Sigmoid colon (tissue), 7 donors: ENCODE data around the gene ZNF346. TPM values are rescaled to one million over a fixed set of nuclear protein-coding genes. Genes with fewer than 3 reads are reported as not detected.

ENCODE experiments used
- DNase-seq: peaks from one replicate; pipeline ENCODE4 v3.0.0-alpha.2; 2019
- H3K27ac ChIP-seq, 4 donors: fragments of 200-600 bp; sonication (generic); one replicate each; pipeline ENCODE4 v1.5.1; 2016 to 2019; ENCODE audit warnings: mild to moderate bottlenecking in 1 of 4
- H3K27me3 ChIP-seq, 3 donors: fragments of 200-600 bp; sonication (generic); one replicate each; pipeline ENCODE4 v1.5.1; 2019; ENCODE audit warnings: mild to moderate bottlenecking in 1 of 3
- H3K36me3 ChIP-seq, 4 donors: fragments of 200-600 bp; sonication (generic); one replicate each; pipeline ENCODE4 v1.5.1; 2016 to 2019
- H3K4me1 ChIP-seq, 4 donors: fragments of 200-600 bp; sonication (generic); one replicate each; pipeline ENCODE4 v1.5.1; 2017 to 2019
- H3K4me3 ChIP-seq, 4 donors: fragments of 200-600 bp; sonication (generic); one replicate each; pipeline ENCODE4 v1.5.1; 2017 to 2019; ENCODE audit warnings: mild to moderate bottlenecking in 2 of 4, moderate library complexity in 1 of 4
- H3K9me3 ChIP-seq, 4 donors: fragments of 200-600 bp in 3 of 4; sonication (generic) in 3 of 4; one replicate each; pipeline versions ENCODE4 v1.5.1 to v1.6.1; 2013 to 2019
- CTCF ChIP-seq, 4 experiments: fragments of 450-650 bp in 3 of 4; fragments of 200-600 bp in 1 of 4; IDR thresholded peaks; one replicate each; pipeline ENCODE4 v1.5.1; 2016 to 2019; ENCODE audit warnings: antibody characterized with exemption in 4 of 4, mild to moderate bottlenecking in 3 of 4, moderate library complexity in 2 of 4
- EP300 ChIP-seq, 4 donors: sonication (generic); formaldehyde crosslinking; IDR thresholded peaks; one replicate each; pipeline ENCODE4 v1.6.1; 2017; ENCODE audit warnings: antibody characterized with exemption in 4 of 4
- POLR2A ChIP-seq, 2 donors: fragments of 450-650 bp; IDR thresholded peaks; one replicate each; pipeline ENCODE4 v1.6.1; 2016; ENCODE audit warnings: antibody characterized with exemption in 2 of 2, mild to moderate bottlenecking in 2 of 2, moderate library complexity in 2 of 2
- POLR2AphosphoS5 ChIP-seq, 4 donors: sonication (generic); formaldehyde crosslinking; IDR thresholded peaks; one replicate each; pipeline ENCODE4 v1.6.1; 2017; ENCODE audit warnings: antibody characterized with exemption in 4 of 4
- WGBS, 2 donors: extraction: QIAGEN DNeasy Blood & Tissue Kit; methylation state at CpG; one replicate each; pipeline ENCODE4 v1.1.7; 2013; 5-methylcytosine and 5-hydroxymethylcytosine counted together
- intact Hi-C: fragments of 100-400 bp; cut with DNase I; formaldehyde crosslinking; loops from one replicate; pipeline ENCODE4 v1.15.1; 2023
- polyA plus RNA-seq, 3 donors: library from polyadenylated mRNA; stranded (reverse); fragments of 200-250 nt; gene quantifications; one replicate each; pipeline ENCODE4 v1.2.3, GENCODE V29; 2013
- total RNA-seq, 4 donors: library from RNA; depleted of rRNA; stranded (reverse); fragments of >200 nt; gene quantifications; one replicate each; pipeline ENCODE4 v1.1.0, GENCODE V29; 2016
- donor health status: healthy with polysubstance abuse.
- donor health status: Bipolar disorder and iron deficiency.
- donor health status: healthy.

Gene ZNF346
- total and polyA plus RNA-seq, 7 donors = 3.0 to 21.9 (median 12.5) TPM

GRCh38 chr5:177049285-177049684 lies 26.8 kb downstream of the ZNF346 start:
- Histone ChIP-seq H3K27me3 (no peaks in the 10 kb centered on the region), H3K27ac (no peak overlapping the region), H3K9me3 (no peaks in the 10 kb centered on the region), H3K4me3 (no peak overlapping the region), H3K4me1 (no peaks in the 10 kb centered on the region), H3K36me3 (peaks cover 10 to 89% (median 22%) of the 10 kb centered on the region in 4 donors)
- intact Hi-C loops = no loop called here
- DNase-seq = no peak
- WGBS, 2 donors = 90 to 92% methylated on average over 5 of the region's 5 CpGs
- TF ChIP-seq EP300 (IDR thresholded peaks at IDR 0.05) (no peak), POLR2AphosphoS5 (IDR thresholded peaks at IDR 0.05) (no peak), CTCF (IDR thresholded peaks at IDR 0.05) (no peak), POLR2A (IDR thresholded peaks at IDR 0.05) (no peak)

GRCh38 chr5:177064500-177065277 lies 42.2 kb downstream of the ZNF346 start:
- TF ChIP-seq POLR2AphosphoS5 (IDR thresholded peaks at IDR 0.05) (no peak), CTCF (IDR thresholded peaks at IDR 0.05) (no peak), POLR2A (IDR thresholded peaks at IDR 0.05) (no peak), EP300 (IDR thresholded peaks at IDR 0.05) (no peak)
- peak; percentile 50 for DNase-seq
- Histone ChIP-seq H3K27ac (no peak overlapping the region), H3K27me3 (no peaks in the 10 kb centered on the region), H3K9me3 (no peaks in the 10 kb centered on the region), H3K4me3 (no peak overlapping the region), H3K4me1 (no peaks in the 10 kb centered on the region), H3K36me3 (peaks cover 0 to 55% (median 15%) of the 10 kb centered on the region in 4 donors)
- intact Hi-C loops = no loop called here
- 89 to 94% methylated on average over 12 of the region's 12 CpGs for WGBS, 2 donors

- peaks cover 0 to 57% (median 15%) of the 10 kb centered on the region in 4 donors for H3K36me3 ChIP-seq
- no peak for TF ChIP-seq POLR2AphosphoS5 (IDR thresholded peaks at IDR 0.05)
- no peak for TF ChIP-seq CTCF (IDR thresholded peaks at IDR 0.05)
- TF ChIP-seq EP300 (IDR thresholded peaks at IDR 0.05) = no peak
- TF ChIP-seq POLR2A (IDR thresholded peaks at IDR 0.05) = no peak
- H3K4me3 ChIP-seq = no peak overlapping the region
- WGBS, 2 donors = 32 to 68% methylated on average over 6 of the region's 6 CpGs
- no peak for DNase-seq
- H3K4me1 ChIP-seq = no peaks in the 10 kb centered on the region
- H3K27ac ChIP-seq = no peak overlapping the region
- no peaks in the 10 kb centered on the region for H3K9me3 ChIP-seq
- intact Hi-C loops = no loop called here
- H3K27me3 ChIP-seq = no peaks in the 10 kb centered on the region
These were observed 43.0 kb downstream of the ZNF346 start for GRCh38 chr5:177065491-177065890.

DNA sequence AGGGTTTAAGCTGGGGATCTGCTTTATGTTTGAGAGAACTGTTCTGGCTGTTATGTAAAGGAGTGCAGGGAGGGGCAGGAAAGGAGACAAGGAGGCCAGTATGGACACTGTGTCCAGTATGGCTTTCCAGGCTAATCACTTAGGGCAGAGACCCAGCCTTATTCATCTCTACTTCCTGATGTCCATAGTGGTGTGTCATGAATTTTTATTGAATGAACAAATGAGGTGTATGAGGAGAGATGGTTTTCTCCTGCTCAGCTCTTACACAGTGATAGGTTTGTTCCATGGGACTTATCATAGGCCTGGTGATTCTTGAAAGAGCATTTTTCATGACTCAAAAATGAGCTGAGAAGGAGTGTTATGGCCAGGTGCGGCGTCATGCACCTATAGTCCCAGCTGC lies 43.7 kb downstream of the ZNF346 start:
- no peaks in the 10 kb centered on the region for H3K27me3 ChIP-seq
- no peak overlapping the region for H3K27ac ChIP-seq
- peaks cover 0 to 57% (median 15%) of the 10 kb centered on the region in 4 donors for H3K36me3 ChIP-seq
- DNase-seq = no peak
- no peak for TF ChIP-seq CTCF (IDR thresholded peaks at IDR 0.05)
- no peak for TF ChIP-seq POLR2AphosphoS5 (IDR thresholded peaks at IDR 0.05)
- TF ChIP-seq EP300 (IDR thresholded peaks at IDR 0.05) = no peak
- no peak for TF ChIP-seq POLR2A (IDR thresholded peaks at IDR 0.05)
- H3K9me3 ChIP-seq = no peaks in the 10 kb centered on the region
- intact Hi-C loops = no loop called here
- WGBS, 2 donors = 97% methylated on average over 2 of the region's 2 CpGs
- H3K4me1 ChIP-seq = no peaks in the 10 kb centered on the region
- no peak overlapping the region for H3K4me3 ChIP-seq
